ENCODE data around the gene PLK3.
"Not testable (repeated sequence)": the region's sequence is repeated elsewhere in the genome, so short reads cannot be mapped to it uniquely, and the experiment has no call there.

Gene PLK3

GRCh38 chr1:44786841-44787426 is 13.2 kb upstream of the PLK3 start:
- DNase-seq: no peak

- DNase-seq: no peak
These were observed 12.7 kb upstream of the PLK3 start for GRCh38 chr1:44787506-44787905.

- DNase-seq: no peak
These were observed 11.9 kb upstream of the PLK3 start, which contains the start of gene BEST4 for GRCh38 chr1:44788120-44788860. Gene BEST4 (minus strand): TSS chr1:44788170. CDS start chr1:44787705, 465 bp downstream.

GRCh38 chr1:44790968-44791801 is 9.0 kb upstream of the PLK3 start:
- DNase-seq: no peak

GRCh38 chr1:44792736-44793502 is 7.3 kb upstream of the PLK3 start:
- DNase-seq: no peak

- not testable (repeated sequence) for DNase-seq
These were observed 2.3 kb upstream of the PLK3 start for GRCh38 chr1:44797886-44798285.

GRCh38 chr1:44798481-44799365 is 1.5 kb upstream of the PLK3 start:
- no peak for DNase-seq

GRCh38 chr1:44801491-44802305 is 1.5 kb downstream of the PLK3 start:
- DNase-seq: no peak

GRCh38 chr1:44802306-44803061 is 2.3 kb downstream of the PLK3 start:
- DNase-seq: peak in 26 of 56 donors; percentile 18 to 72 (median 48)

GRCh38 chr1:44803062-44803311 is 2.8 kb downstream of the PLK3 start:
- DNase-seq: no peak

GRCh38 chr1:44803312-44804095 is 3.3 kb downstream of the PLK3 start:
- no peak for DNase-seq

GRCh38 chr1:44805311-44806024 is 5.3 kb downstream of the PLK3 start:
- DNase-seq: no peak

GRCh38 chr1:44806025-44806703 is 6.0 kb downstream of the PLK3 start:
- no peak for DNase-seq

GRCh38 chr1:44806704-44807363 is 6.7 kb downstream of the PLK3 start, which contains the start of gene DYNLT4:
Gene DYNLT4 (minus strand): TSS chr1:44807351. CDS start chr1:44806668, 683 bp downstream.
- DNase-seq: no peak

- DNase-seq: peak in 50 of 56 donors; percentile 19 to 87 (median 62)
These were observed 7.3 kb downstream of the PLK3 start for GRCh38 chr1:44807364-44808062.
